Lower leg skin (tissue), 4 donors: ENCODE data around the gene MGMT. TPM values are rescaled to one million over a fixed set of nuclear protein-coding genes. Genes with fewer than 3 reads are reported as not detected.

Experiments
- DNase-seq, 2 donors: peaks; one replicate each; pipeline ENCODE4 v3.0.0-alpha.2; 2019; ENCODE audit warnings: low spot score in 2 of 2
- H3K4me3 ChIP-seq: fragments of 200-600 bp; sonication (generic); 2 replicates; pipeline ENCODE4 v1.5.1; 2017; ENCODE audit warnings: mild to moderate bottlenecking, low read depth; ENCODE audit not compliant: poor library complexity, severe bottlenecking
- CTCF ChIP-seq, 3 donors: fragments of 450-650 bp; IDR thresholded peaks; one replicate each; pipeline ENCODE4 v1.5.1; 2016; ENCODE audit warnings: antibody characterized with exemption in 3 of 3, mild to moderate bottlenecking in 3 of 3, moderate library complexity in 2 of 3
- POLR2A ChIP-seq, 2 donors: fragments of 450-650 bp; IDR thresholded peaks; one replicate each; pipeline ENCODE4 v1.6.1; 2016 to 2017; ENCODE audit warnings: antibody characterized with exemption in 2 of 2, mild to moderate bottlenecking in 1 of 2, moderate library complexity in 1 of 2
- WGBS, 2 donors: methylation state at CpG; one replicate each; pipeline ENCODE4 v1.1.5; 2018; 5-methylcytosine and 5-hydroxymethylcytosine counted together
- intact Hi-C: fragments of 100-400 bp; cut with DNase I; formaldehyde crosslinking; loops from one replicate; pipeline ENCODE4 v1.15.0; 2023; ENCODE audit warnings: low total_unique reads
- total RNA-seq, 4 donors: library from RNA; depleted of rRNA; stranded (reverse); fragments of >200 nt; gene quantifications; one replicate each; pipeline ENCODE4 v1.1.0, GENCODE V29; 2016

Gene MGMT
- total RNA-seq, 4 donors from 2014 or later = 13.1 to 38.7 (median 29.2) TPM

DNA sequence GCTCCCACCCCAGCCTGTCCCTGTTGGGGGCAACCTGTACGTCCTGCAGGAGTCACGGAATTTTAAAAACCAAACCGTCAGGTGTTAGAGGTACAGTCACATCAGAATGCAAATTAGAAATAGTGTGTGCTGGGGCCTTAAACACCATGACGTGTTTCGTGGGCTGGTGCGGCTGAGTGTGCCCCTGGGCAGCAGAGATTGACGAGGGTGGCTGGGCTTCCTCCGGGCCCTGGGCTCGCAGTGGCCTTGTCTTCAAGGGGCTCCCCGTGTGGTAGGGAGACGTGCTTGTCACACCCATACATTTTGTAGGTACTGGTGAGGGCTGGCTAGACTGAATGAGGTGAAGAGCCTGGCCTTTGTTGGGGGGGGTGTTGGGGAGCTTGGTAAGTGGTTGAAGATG is 7.6 kb downstream of the MGMT start:
- intact Hi-C loops = no loop called here
- no peak for DNase-seq
- no peak for TF ChIP-seq CTCF (IDR thresholded peaks at IDR 0.05)
- no peak for TF ChIP-seq POLR2A (IDR thresholded peaks at IDR 0.05)
- 95 to 96% methylated on average over 11 of the region's 11 CpGs for WGBS, 2 donors
- no peak overlapping the region for H3K4me3 ChIP-seq

DNA sequence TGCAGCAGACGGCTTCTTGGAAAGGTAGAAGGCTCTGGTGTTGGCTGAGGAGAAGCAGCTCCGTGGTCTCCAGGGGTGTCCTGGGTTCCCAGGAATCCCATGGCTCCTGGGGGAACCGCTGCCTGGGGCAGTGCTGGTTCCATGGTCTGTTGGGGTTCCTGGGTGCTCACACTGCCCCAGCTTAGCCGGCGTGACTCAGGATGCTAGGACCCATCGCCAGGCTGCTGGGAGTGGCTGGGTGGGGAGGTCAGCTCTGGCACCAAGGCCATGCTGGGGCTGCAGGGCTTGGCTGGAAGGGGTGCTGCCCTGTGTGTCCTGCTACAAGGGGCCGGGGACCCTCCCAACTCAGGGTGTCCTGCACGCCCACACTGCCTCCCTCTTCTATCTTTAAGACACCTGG is 9.4 kb downstream of the MGMT start:
- DNase-seq = no peak
- intact Hi-C loops = no loop called here
- WGBS, 2 donors = 91 to 93% methylated on average over 2 to 4 of the region's 8 CpGs
- H3K4me3 ChIP-seq = no peak overlapping the region
- no peak for TF ChIP-seq POLR2A (IDR thresholded peaks at IDR 0.05)
- no peak for TF ChIP-seq CTCF (IDR thresholded peaks at IDR 0.05)

- intact Hi-C loops = no loop called here
- WGBS, 2 donors = 94% methylated on average over 5 of the region's 5 CpGs
- no peak for DNase-seq
- H3K4me3 ChIP-seq = no peak overlapping the region
- TF ChIP-seq POLR2A (IDR thresholded peaks at IDR 0.05) (no peak), CTCF (IDR thresholded peaks at IDR 0.05) (no peak)
Observed at GRCh38 chr10:129477051-129477450, 10.0 kb downstream of the MGMT start.

DNA sequence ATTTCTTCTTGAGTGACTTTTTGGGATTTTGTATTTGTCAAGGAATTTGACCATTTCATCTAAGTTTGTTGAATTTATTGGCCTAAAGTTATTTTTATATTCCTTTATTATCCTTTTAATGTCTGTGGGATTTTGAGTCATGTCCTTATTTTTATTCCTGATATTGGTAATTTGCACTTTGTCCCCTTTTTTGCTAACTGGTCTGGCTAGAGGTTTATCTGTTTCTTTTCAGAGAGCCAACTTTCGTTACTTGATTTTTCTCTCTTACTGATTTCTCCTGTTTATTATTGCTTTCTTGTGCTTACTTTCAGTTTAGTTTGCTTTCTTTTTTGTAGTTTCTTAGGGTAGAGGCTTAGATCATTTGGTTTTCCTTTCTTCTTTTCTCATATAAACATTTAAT is 14.6 kb downstream of the MGMT start:
- intact Hi-C loops = no loop called here
- DNase-seq = no peak
- TF ChIP-seq POLR2A (IDR thresholded peaks at IDR 0.05) = no peak
- no peak for TF ChIP-seq CTCF (IDR thresholded peaks at IDR 0.05)
- no peak overlapping the region for H3K4me3 ChIP-seq
- WGBS, 2 donors = 90 to 94% methylated on average over 1 of the region's 1 CpG

GRCh38 chr10:129483430-129484010 is 16.5 kb downstream of the MGMT start:
- H3K4me3 ChIP-seq = no peak overlapping the region
- no peak for DNase-seq
- TF ChIP-seq CTCF (IDR thresholded peaks at IDR 0.05) (no peak), POLR2A (IDR thresholded peaks at IDR 0.05) (no peak)
- intact Hi-C loops = no loop called here
- 100% methylated on average over 1 of the region's 1 CpG for WGBS, 2 donors

DNA sequence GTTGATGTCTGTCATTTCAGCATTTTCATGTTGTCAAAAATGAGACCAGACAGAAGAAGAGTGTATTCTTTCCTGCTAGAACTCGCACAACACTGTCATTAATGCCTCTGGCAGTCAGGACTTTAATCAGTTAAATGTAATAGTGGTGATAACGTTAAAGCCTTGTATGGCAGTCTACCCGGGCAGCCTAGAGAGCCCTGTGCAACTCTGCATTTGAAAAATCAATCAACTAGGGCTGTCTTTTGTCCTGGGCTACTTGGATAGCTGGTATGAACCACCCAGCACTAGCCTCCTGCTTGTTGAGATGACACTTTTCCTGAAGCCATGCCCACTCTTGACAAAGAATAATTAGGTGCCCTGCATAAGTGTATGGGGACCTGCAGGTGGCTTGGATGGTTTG is 19.8 kb downstream of the MGMT start:
- no peak for TF ChIP-seq CTCF (IDR thresholded peaks at IDR 0.05)
- no peak for TF ChIP-seq POLR2A (IDR thresholded peaks at IDR 0.05)
- intact Hi-C loops = no loop called here
- no peak for DNase-seq
- H3K4me3 ChIP-seq = no peak overlapping the region
- WGBS, 2 donors = 55 to 57% methylated on average over 3 of the region's 3 CpGs
